Pancreas (tissue), 10 donors: ENCODE measurements around the gene PRIMPOL. TPM values are rescaled to one million over a fixed set of nuclear protein-coding genes. Genes with fewer than 3 reads are reported as not detected.
"Not testable (repeated sequence)": the region's sequence is repeated elsewhere in the genome, so short reads cannot be mapped to it uniquely, and the experiment has no call there.

Experiments
- ATAC-seq, 4 donors: fragments of 200-7000 bp; cut with Tn5 transposase; one replicate each; pipeline versions ENCODE4 v1.8.0 to v1.9.1; 2020; ENCODE audit warnings: mild to moderate bottlenecking in 4 of 4, moderate library complexity in 4 of 4
- DNase-seq, 6 donors: peaks; one replicate each; pipeline ENCODE4 v3.0.0-alpha.2; 2020
- FAIRE-seq: peaks from 2 replicates; lab custom pipeline; 2012; peaks lifted over from hg19 to GRCh38; lab: Jason Lieb, UNC
- H3K27ac ChIP-seq, 4 donors: fragments of 200-600 bp; sonication (generic); 1 replicate in 3 of 4; 2 replicates in 1 of 4; pipeline versions ENCODE4 v1.5.0 to v1.8.0; 2020
- H3K27me3 ChIP-seq, 4 donors: fragments of 200-600 bp; one replicate each; pipeline ENCODE4 v1.8.0; 2021
- H3K36me3 ChIP-seq, 3 donors: fragments of 200-600 bp; sonication (generic) in 1 of 3; one replicate each; pipeline versions ENCODE4 v1.5.0 to v1.8.0; 2020 to 2021
- H3K4me1 ChIP-seq, 3 donors: fragments of 200-600 bp; one replicate each; pipeline ENCODE4 v1.8.0; 2021
- H3K4me3 ChIP-seq, 4 donors: fragments of 200-600 bp; sonication (generic) in 2 of 4; one replicate each; pipeline versions ENCODE4 v1.5.0 to v1.8.0; 2020 to 2021
- H3K9me3 ChIP-seq, 4 donors: fragments of 200-600 bp; one replicate each; pipeline ENCODE4 v1.8.0; 2021
- WGBS, 2 donors: extraction: QIAGEN DNeasy Blood & Tissue Kit; methylation state at CpG; one replicate each; pipeline ENCODE4 v1.1.7; 2013; 5-methylcytosine and 5-hydroxymethylcytosine counted together
- intact Hi-C, 3 donors: fragments of 100-400 bp; cut with DNase I; formaldehyde crosslinking; loops; one replicate each; pipeline versions ENCODE4 v1.11.1 to v1.14.2; 2022
- polyA plus RNA-seq, 2 donors: library from polyadenylated mRNA; stranded (reverse); fragments of 200-250 nt; gene quantifications; one replicate each; pipeline ENCODE4 v1.2.3, GENCODE V29; 2013
- total RNA-seq, 6 donors: library from RNA; stranded (reverse); fragmentation: NEBNext Ultra II Directional in 4 of 6; extraction: Animal tissue kit (Norgen Biotek cat#: 25700) in 4 of 6; gene quantifications; one replicate each; pipeline versions ENCODE4 v1.2.1 to v1.2.4, GENCODE V29; 2021 to 2023
- TF ChIP-seq, protein P1 (sequence below), 4 donors: fragments of 200-600 bp; sonication (generic) in 3 of 4; IDR thresholded peaks; one replicate each; pipeline versions ENCODE4 v1.5.0 to v1.8.0; 2021; ENCODE audit warnings: antibody characterized with exemption in 4 of 4
- donor health status: healthy with polysubstance abuse.
- donor health status: DM: no; HTN: no; CAD: no; lungs with moderate emphysema.
- donor health status: DM: no; HTN: no; CAD: no.
- donor health status: control.
- donor health status: control.
- donor health status: Bipolar disorder and iron deficiency.
- donor health status: DM: yes; HTN: yes; CAD: no.
- donor health status: DM: no; HTN: no; CAD: no.
- donor health status: DM: no; HTN: no; CAD: no.
- donor health status: DM: yes; HTN: yes; CAD: no.

PRIMPOL gene
- total and polyA plus RNA-seq, 8 donors, result 3.3 to 22.8 (median 6.3) TPM

DNA sequence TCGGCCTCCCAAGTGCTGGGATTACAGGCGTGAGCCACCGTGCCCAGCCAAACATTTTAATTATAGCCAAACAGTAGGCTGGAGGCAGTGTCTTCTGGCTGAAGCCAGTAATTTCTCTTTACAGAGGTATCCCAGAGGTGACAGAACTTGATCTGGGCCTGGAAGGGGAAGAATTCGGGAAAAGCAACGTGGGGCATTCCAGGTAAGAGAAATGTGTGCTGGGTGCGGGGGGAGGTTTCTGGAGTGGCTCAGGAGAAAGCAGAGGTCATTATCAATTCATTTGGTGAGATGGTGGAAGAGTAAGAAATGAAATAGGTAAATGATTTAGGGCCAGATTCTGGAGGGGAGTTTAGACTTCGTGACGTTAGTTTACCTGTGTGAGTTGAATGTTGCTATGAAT is 2.4 kb downstream of the PRIMPOL start:
- TF ChIP-seq, protein P1, sequence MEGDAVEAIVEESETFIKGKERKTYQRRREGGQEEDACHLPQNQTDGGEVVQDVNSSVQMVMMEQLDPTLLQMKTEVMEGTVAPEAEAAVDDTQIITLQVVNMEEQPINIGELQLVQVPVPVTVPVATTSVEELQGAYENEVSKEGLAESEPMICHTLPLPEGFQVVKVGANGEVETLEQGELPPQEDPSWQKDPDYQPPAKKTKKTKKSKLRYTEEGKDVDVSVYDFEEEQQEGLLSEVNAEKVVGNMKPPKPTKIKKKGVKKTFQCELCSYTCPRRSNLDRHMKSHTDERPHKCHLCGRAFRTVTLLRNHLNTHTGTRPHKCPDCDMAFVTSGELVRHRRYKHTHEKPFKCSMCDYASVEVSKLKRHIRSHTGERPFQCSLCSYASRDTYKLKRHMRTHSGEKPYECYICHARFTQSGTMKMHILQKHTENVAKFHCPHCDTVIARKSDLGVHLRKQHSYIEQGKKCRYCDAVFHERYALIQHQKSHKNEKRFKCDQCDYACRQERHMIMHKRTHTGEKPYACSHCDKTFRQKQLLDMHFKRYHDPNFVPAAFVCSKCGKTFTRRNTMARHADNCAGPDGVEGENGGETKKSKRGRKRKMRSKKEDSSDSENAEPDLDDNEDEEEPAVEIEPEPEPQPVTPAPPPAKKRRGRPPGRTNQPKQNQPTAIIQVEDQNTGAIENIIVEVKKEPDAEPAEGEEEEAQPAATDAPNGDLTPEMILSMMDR (IDR thresholded peaks at IDR 0.05), result no peak
- intact Hi-C loops, result no loop called here
- H3K27ac ChIP-seq, result no peak overlapping the region
- peaks cover 0 to 3% (median 0%) of the 10 kb centered on the region in 3 donors for H3K36me3 ChIP-seq
- H3K4me3 ChIP-seq, result no peak overlapping the region
- DNase-seq (no peak), ATAC-seq (no peak), FAIRE-seq (no peak)
- WGBS, 2 donors, result 93 to 95% methylated on average over 8 of the region's 8 CpGs
- H3K9me3 ChIP-seq, result no peaks in the 10 kb centered on the region
- H3K27me3 ChIP-seq, result no peaks in the 10 kb centered on the region
- H3K4me1 ChIP-seq, result peaks cover 10 to 18% (median 14%) of the 10 kb centered on the region in 3 donors

DNA sequence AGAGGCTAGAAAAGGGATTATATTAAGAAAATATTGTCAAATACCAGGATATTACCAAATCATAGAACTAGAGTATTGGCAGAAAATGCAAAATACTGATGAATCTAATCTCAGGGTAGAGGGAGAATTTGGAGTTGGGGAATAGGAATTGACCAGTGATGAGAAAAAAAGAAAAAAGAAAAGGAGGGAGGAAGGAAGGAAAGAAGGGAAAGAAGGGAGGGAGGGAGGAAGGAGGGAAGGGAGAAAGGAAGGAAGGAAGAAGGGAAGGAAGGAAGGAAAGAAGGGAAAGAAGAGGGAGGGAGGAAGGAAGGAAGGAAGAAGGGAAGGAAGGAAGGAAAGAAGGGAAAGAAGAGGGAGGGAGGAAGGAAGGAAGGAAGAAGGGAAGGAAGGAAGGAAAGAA is 3.1 kb downstream of the PRIMPOL start:
- DNase-seq, H3K36me3 ChIP-seq, H3K4me3 ChIP-seq, H3K27me3 ChIP-seq, ATAC-seq, intact Hi-C loops, H3K9me3 ChIP-seq, H3K4me1 ChIP-seq, H3K27ac ChIP-seq, FAIRE-seq: not testable (repeated sequence)

DNA sequence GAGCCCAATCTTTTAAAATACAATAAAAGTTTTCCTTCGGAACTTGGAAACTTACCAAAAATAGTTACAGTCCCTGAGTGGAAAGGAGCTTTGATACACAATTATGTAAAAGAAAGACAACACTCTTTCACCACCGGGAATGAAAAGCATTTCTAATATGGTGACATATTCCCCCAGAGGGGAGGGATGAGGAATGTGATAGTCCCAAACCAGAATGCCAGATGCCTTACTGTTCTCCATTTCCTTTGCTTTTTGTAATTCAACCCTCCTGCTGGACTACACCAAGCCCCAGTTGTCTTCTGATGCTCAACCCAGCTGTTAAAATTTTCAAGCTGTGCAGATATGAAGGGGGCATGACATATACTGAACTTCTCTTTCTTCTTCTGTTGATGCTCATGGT is 4.1 kb downstream of the PRIMPOL start:
- WGBS, 2 donors, result 34 to 44% methylated on average over 2 of the region's 2 CpGs
- ATAC-seq, result no peak
- intact Hi-C loops, result no loop called here
- FAIRE-seq, result no peak
- Histone ChIP-seq H3K27ac (no peak overlapping the region), H3K4me3 (no peak overlapping the region), H3K4me1 (peaks cover 0 to 5% (median 5%) of the 10 kb centered on the region in 3 donors), H3K27me3 (no peaks in the 10 kb centered on the region), H3K36me3 (peaks cover 0 to 6% (median 0%) of the 10 kb centered on the region in 3 donors), H3K9me3 (no peaks in the 10 kb centered on the region)
- TF ChIP-seq, protein P1 (IDR thresholded peaks at IDR 0.05), result no peak
- DNase-seq, result no peak

DNA sequence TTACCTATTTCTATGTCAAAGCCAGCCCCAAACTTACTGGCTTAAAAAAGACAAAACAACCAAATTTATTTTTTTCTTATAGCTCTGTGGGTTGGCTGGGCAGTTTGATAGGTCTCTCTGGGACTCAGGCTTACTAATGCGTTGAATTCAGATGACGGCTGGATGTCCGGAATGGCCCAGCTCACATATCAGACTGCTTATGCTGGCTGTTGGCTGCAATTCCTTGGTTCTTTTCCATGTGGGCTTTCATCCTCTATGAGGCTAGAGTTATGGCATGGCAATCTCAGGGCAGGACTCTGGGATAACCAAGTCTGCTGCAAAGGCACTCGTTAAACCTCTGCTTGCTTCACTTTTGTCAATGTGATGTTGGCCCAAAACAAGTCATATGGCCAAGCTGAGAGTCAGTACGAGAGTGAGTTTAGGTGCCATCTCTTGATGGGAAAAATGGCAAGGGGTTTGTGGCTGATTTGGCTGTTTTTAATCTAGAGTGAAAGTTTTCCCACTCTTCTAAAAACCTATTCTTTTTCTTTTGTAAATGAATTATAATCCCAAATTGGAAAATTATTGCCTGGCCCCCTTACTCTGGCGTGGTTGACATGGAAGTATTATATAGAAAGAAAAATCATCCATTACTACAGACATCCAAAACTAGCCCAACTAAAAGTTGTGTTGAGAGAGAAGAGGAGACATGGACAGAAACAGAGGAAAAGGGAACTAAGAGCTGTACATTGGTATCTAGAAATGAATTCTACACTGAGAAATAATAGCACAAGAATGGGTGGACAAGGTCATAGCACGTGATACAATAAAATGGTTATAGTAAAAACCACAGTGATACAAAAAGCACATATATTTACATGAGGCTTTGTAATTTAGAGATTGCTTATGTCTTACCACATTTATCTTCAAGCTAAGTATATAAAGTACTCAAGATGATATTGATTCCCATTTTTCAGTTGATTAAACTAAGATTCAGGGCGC is 6.6 kb downstream of the PRIMPOL start:
- no peak overlapping the region for H3K27ac ChIP-seq
- no peak for ATAC-seq
- intact Hi-C loops, result no loop called here
- no peak for DNase-seq
- H3K36me3 ChIP-seq, result peaks cover 0 to 13% (median 3%) of the 10 kb centered on the region in 3 donors
- H3K4me1 ChIP-seq, result no peaks in the 10 kb centered on the region
- no peaks in the 10 kb centered on the region for H3K9me3 ChIP-seq
- no peak overlapping the region for H3K4me3 ChIP-seq
- TF ChIP-seq, protein P1 (IDR thresholded peaks at IDR 0.05), result no peak
- WGBS, 2 donors, result 93 to 97% methylated on average over 8 of the region's 8 CpGs
- no peaks in the 10 kb centered on the region for H3K27me3 ChIP-seq
- no peak for FAIRE-seq

DNA sequence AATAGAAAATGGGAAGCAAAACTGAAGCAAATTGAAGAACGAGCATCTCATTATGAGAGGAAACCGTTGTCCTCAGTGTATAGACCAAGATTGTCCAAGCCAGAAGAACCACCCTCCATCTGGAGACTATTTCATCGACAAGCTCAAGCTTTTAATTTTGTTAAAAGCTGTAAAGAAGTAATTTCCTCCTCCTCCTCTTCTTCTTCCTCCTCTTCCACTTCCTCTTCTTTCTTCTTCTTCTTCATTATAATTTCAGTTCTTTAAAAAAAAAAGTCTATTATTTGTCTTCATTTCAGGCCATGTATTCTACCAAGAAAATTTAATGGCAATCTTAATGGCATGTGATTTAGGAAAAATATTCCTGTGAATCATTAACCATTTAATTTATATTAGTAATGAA is 7.6 kb downstream of the PRIMPOL start:
- Histone ChIP-seq H3K4me1 (no peaks in the 10 kb centered on the region), H3K36me3 (peaks cover 0 to 13% (median 3%) of the 10 kb centered on the region in 3 donors), H3K27me3 (no peaks in the 10 kb centered on the region), H3K4me3 (no peak overlapping the region), H3K27ac (no peak overlapping the region), H3K9me3 (no peaks in the 10 kb centered on the region)
- TF ChIP-seq, protein P1 (IDR thresholded peaks at IDR 0.05), result no peak
- intact Hi-C loops, result no loop called here
- ATAC-seq (no peak), FAIRE-seq (no peak), DNase-seq (no peak)
- 89 to 91% methylated on average over 3 of the region's 3 CpGs for WGBS, 2 donors

DNA sequence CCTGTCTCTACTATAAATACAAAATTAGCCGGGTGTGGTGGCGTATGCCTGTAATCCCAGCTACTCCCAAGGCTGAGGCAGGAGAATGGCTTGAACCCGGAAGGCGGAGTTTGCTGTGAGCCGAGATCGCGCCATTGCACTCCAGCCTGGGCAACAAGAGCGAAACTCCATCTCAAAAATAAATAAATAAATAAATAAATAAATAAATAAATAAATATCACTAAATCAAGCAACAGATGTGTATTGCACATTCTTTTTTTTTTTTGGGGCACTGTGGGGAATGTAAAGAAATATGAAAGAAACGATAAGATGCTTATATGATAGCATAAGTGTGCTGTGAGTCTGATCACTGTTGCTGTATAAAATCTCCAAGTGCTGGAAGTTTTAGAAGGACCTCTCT is 8.3 kb downstream of the PRIMPOL start:
- FAIRE-seq, intact Hi-C loops, H3K27me3 ChIP-seq, H3K4me3 ChIP-seq, DNase-seq, H3K27ac ChIP-seq, H3K4me1 ChIP-seq, ATAC-seq, H3K9me3 ChIP-seq: not testable (repeated sequence)
- WGBS, 2 donors, result 97 to 99% methylated on average over 9 of the region's 9 CpGs
- H3K36me3 ChIP-seq, result peaks cover 0 to 13% (median 3%) of the 10 kb centered on the region in 3 donors
